Measurements from ENCODE around the gene PMP22.

The PMP22 gene

GRCh38 chr17:15273141-15273793 lies 8.1 kb upstream of the PMP22 start:
- no peak for DNase-seq (ENCODE audit: low spot score)

- no peak for DNase-seq (ENCODE audit: low spot score)
These were observed 6.6 kb upstream of the PMP22 start for GRCh38 chr17:15271741-15272140.

- no peak for DNase-seq (ENCODE audit: low spot score)
These were observed 5.7 kb upstream of the PMP22 start for GRCh38 chr17:15270628-15271381.

- no peak for DNase-seq (ENCODE audit: low spot score)
These were observed 4.6 kb upstream of the PMP22 start for GRCh38 chr17:15269780-15270089.

GRCh38 chr17:15269087-15269779 lies 4.1 kb upstream of the PMP22 start:
- no peak for DNase-seq (ENCODE audit: low spot score)

- DNase-seq (ENCODE audit: low spot score) = no peak
These were observed 3.3 kb upstream of the PMP22 start for GRCh38 chr17:15268461-15268860.

- no peak for DNase-seq (ENCODE audit: low spot score)
These were observed 2.9 kb upstream of the PMP22 start for GRCh38 chr17:15267996-15268395.

GRCh38 chr17:15266325-15267125 lies 1.4 kb upstream of the PMP22 start:
- no peak for DNase-seq (ENCODE audit: low spot score)

GRCh38 chr17:15264542-15264941 lies 584 bp downstream of the PMP22 start:
- DNase-seq (ENCODE audit: low spot score) = no peak

- no peak for DNase-seq (ENCODE audit: low spot score)
These were observed 1.4 kb downstream of the PMP22 start for GRCh38 chr17:15263680-15264079.

- DNase-seq (ENCODE audit: low spot score) = peak; percentile 71
These were observed 1.9 kb downstream of the PMP22 start for GRCh38 chr17:15263206-15263579.

GRCh38 chr17:15262291-15263205 lies 2.6 kb downstream of the PMP22 start:
- peak; percentile 93 for DNase-seq (ENCODE audit: low spot score)

GRCh38 chr17:15261802-15262290 lies 3.3 kb downstream of the PMP22 start:
- DNase-seq (ENCODE audit: low spot score) = no peak

- DNase-seq (ENCODE audit: low spot score) = peak; percentile 42
These were observed 3.8 kb downstream of the PMP22 start for GRCh38 chr17:15261258-15261801.

- DNase-seq (ENCODE audit: low spot score) = peak; percentile 79
These were observed 4.5 kb downstream of the PMP22 start for GRCh38 chr17:15260376-15261257.

- DNase-seq (ENCODE audit: low spot score) = no peak
These were observed 7.2 kb downstream of the PMP22 start for GRCh38 chr17:15257796-15258512.

- peak; percentile 80 for DNase-seq (ENCODE audit: low spot score)
These were observed 7.8 kb downstream of the PMP22 start for GRCh38 chr17:15257258-15257788.

- no peak for DNase-seq (ENCODE audit: low spot score)
These were observed 8.4 kb downstream of the PMP22 start for GRCh38 chr17:15256689-15257088.
